Panc1 (cell line): ENCODE data around the gene NOL7. TPM values are rescaled to one million over a fixed set of nuclear protein-coding genes. Genes with fewer than 3 reads are reported as not detected.
A peak's percentile ranks its signal among the peaks of the same experiment; 100 is the strongest.

Experiments
- ATAC-seq: fragments of 200-7000 bp; cut with Tn5 transposase; 2 replicates; pipeline ENCODE4 v1.9.1; 2020; ENCODE audit warnings: mild to moderate bottlenecking, moderate library complexity
- BruUV-seq: library from RNA; stranded (reverse); fragments of 400-500 nt; replicated peaks from 2 replicates; lab custom pipeline; 2021; lab: Mats Ljungman, UMichigan
- CTCF ChIA-PET: fragments of 300-600 bp; sonication (Branson Sonifier 250); formaldehyde crosslinking; loops from one replicate; lab custom pipeline; 2022; ENCODE audit warnings: antibody characterized with exemption; lab: Charles Lee
- POLR2A ChIA-PET: fragments of 300-600 bp; sonication (Branson Sonifier 250); formaldehyde crosslinking; loops from one replicate; lab custom pipeline; 2022; ENCODE audit warnings: antibody characterized with exemption; lab: Charles Lee
- DNase-seq: peaks from one replicate; pipeline ENCODE4 v3.0.0-alpha.2; 2010; ENCODE audit warnings: low read depth, low spot score
- H3K27ac ChIP-seq: 2 replicates; pipeline ENCODE4 v1.5.1; 2011; ENCODE audit warnings: mild to moderate bottlenecking, low read length, inconsistent platforms
- H3K27me3 ChIP-seq: fragments of 200-500 bp; sonication (Bioruptor generic); 2 replicates; pipeline ENCODE4 v1.6.0; 2014; ENCODE audit warnings: low read length, inconsistent platforms; ENCODE audit not compliant: control insufficient read depth, insufficient read depth
- H3K36me3 ChIP-seq: fragments of 200-500 bp; sonication (Bioruptor generic); 2 replicates; pipeline ENCODE4 v1.5.1; 2014; ENCODE audit warnings: inconsistent platforms, mild to moderate bottlenecking, low read length, moderate library complexity; ENCODE audit not compliant: control insufficient read depth, insufficient read depth
- H3K4me1 ChIP-seq: 2 replicates; pipeline ENCODE4 v1.5.1; 2011; ENCODE audit warnings: inconsistent platforms, mild to moderate bottlenecking, low read length, moderate library complexity; ENCODE audit not compliant: control insufficient read depth, insufficient read depth
- H3K4me3 ChIP-seq, 2 experiments: 2 replicates each; pipeline ENCODE4 v1.5.1; 2011 to 2012; ENCODE audit warnings: low read depth in 2 of 2, low read length in 2 of 2, mild to moderate bottlenecking in 2 of 2, inconsistent platforms in 1 of 2, moderate library complexity in 1 of 2
- H3K9me3 ChIP-seq: fragments of 200-500 bp; sonication (Bioruptor generic); 2 replicates; pipeline ENCODE4 v1.5.1; 2014; ENCODE audit warnings: low read depth, mild to moderate bottlenecking, inconsistent platforms, low read length, moderate library complexity; ENCODE audit not compliant: control insufficient read depth, insufficient read depth
- POLR2AphosphoS5 ChIP-seq: IDR thresholded peaks from 2 replicates; pipeline ENCODE4 v1.6.1; 2012; ENCODE audit warnings: mild to moderate bottlenecking, low read depth, low read length, moderate library complexity
- SIN3A ChIP-seq: IDR thresholded peaks from 2 replicates; pipeline ENCODE4 v1.6.1; 2012; ENCODE audit warnings: low read depth, mild to moderate bottlenecking, low read length, moderate library complexity, borderline replicate concordance; ENCODE audit not compliant: insufficient read depth
- TCF7L2 ChIP-seq: IDR thresholded peaks from 2 replicates; pipeline ENCODE4 v1.6.1; 2011; ENCODE audit warnings: mild to moderate bottlenecking, low read depth, low read length, inconsistent platforms
- in situ Hi-C: cut with HindIII; loops from 2 replicates; pipeline ENCODE4 v1.10.0; 2016; ENCODE audit warnings: low sequenced_read_pairs, low pct_unique_long_range_greater_than_20kb
- intact Hi-C: fragments of 100-400 bp; cut with micrococcal nuclease; formaldehyde crosslinking; loops from one replicate; pipeline ENCODE4 v1.10.0; 2022; ENCODE audit not compliant: unreplicated experiment
- total RNA-seq: library from RNA; stranded (reverse); gene quantifications from one replicate; pipeline ENCODE4 v1.2.1, GENCODE V29; 2021; ENCODE audit not compliant: unreplicated experiment
- TF ChIP-seq, protein P1 (sequence below): fragments of 450-650 bp; IDR thresholded peaks from 2 replicates; pipeline ENCODE4 v1.5.1; 2017; ENCODE audit warnings: mild to moderate bottlenecking
- TF ChIP-seq, protein P2 (sequence below), 2 experiments: IDR thresholded peaks; 2 replicates each; pipeline ENCODE4 v1.6.1; 2011 to 2012; ENCODE audit warnings: low read depth in 2 of 2, control low read depth in 1 of 2, low read length in 1 of 2, mild to moderate bottlenecking in 1 of 2, moderate library complexity in 1 of 2; ENCODE audit not compliant: insufficient read depth in 1 of 2

NOL7 gene
- total RNA-seq, 1 experiment from 2014 or later = 74.4 TPM

DNA sequence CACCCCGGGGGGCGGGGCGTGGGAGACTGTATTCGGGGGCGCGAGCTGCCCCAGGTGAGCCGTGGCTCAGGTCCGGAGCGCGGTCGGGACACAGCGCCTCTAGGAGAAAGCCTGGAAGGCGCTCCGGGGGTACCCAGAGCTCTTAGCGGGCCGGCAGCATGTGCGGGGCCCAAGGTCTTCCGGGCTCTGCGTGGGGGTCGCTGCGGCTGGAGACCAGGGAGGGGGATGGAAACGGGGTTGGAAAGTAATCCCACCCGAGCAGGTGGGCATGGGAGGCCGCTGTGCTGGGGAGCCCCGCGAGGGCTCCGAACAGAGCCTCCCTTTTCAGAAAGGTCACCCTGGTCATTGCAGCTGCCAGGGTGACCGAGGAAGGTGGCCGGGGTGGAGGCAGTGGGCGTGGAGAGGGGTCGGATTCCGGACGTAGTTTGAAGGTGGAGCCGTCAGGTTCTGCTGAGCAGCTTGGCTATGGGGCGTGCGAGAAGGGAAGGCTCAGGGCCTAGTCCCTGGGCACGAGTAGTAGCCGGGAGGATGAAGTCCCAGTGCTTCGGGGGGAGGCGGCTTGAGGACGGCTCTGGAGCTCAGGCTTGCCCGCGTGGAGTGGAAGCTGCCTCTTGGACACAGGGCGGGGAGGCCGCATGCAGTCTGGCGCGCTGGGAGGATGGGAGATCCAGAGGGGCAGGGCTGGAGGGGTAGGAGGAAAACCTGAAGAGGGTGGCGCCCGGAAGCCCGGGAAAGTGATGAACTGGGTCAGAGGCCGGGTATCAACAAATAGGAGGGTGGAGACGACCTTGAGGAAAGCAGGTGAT, 40.4 kb upstream of the NOL7 start, which contains the start of gene SIRT5:
SIRT5 (plus strand) TSS at position 31 of the 806 bp plus-strand sequence. CDS start 9,510 bp downstream, outside the sequence.
- TF ChIP-seq, protein P1, sequence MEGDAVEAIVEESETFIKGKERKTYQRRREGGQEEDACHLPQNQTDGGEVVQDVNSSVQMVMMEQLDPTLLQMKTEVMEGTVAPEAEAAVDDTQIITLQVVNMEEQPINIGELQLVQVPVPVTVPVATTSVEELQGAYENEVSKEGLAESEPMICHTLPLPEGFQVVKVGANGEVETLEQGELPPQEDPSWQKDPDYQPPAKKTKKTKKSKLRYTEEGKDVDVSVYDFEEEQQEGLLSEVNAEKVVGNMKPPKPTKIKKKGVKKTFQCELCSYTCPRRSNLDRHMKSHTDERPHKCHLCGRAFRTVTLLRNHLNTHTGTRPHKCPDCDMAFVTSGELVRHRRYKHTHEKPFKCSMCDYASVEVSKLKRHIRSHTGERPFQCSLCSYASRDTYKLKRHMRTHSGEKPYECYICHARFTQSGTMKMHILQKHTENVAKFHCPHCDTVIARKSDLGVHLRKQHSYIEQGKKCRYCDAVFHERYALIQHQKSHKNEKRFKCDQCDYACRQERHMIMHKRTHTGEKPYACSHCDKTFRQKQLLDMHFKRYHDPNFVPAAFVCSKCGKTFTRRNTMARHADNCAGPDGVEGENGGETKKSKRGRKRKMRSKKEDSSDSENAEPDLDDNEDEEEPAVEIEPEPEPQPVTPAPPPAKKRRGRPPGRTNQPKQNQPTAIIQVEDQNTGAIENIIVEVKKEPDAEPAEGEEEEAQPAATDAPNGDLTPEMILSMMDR = peak; percentile 86; the same call in 1 of the 2 replicates
- TF ChIP-seq POLR2AphosphoS5 = peak; percentile 76
- TF ChIP-seq SIN3A = peak; percentile 50; the same call in 1 of the 2 replicates
- no peak for TF ChIP-seq TCF7L2
- DNase-seq = peak; percentile 68
- H3K27ac ChIP-seq = peak within 1 kb of the TSS; percentile 90
- ATAC-seq = peak; percentile 94
- intact Hi-C loops = loop anchor here (10.0 kb wide), 1 partner anchor 240 kb away; no protein-coding TSS in a partner anchor
- H3K36me3 ChIP-seq = no peaks in the 10 kb centered on the region
- H3K9me3 ChIP-seq = no peaks in the 10 kb centered on the region
- peak within 1 kb of the TSS; percentile 73 to 88 for H3K4me3 ChIP-seq
- POLR2A ChIA-PET = interaction anchor here (0.6 to 0.9 kb wide), 3 partner anchors 15 to 248 kb away, joined by 3 to 9 read pairs (median 3); no protein-coding TSS in a partner anchor
- CTCF ChIA-PET = interaction anchor here (0.6 to 1.1 kb wide), 2 partner anchors 239 to 663 kb away, joined by 3 to 5 read pairs; no protein-coding TSS in a partner anchor
- no TSS peak for BruUV-seq
- in situ Hi-C loops = no loop called here
- H3K4me1 ChIP-seq = peaks cover 11% of the 10 kb centered on the region; the same call in 1 of the 2 replicates
- H3K27me3 ChIP-seq = no peaks in the 10 kb centered on the region

DNA sequence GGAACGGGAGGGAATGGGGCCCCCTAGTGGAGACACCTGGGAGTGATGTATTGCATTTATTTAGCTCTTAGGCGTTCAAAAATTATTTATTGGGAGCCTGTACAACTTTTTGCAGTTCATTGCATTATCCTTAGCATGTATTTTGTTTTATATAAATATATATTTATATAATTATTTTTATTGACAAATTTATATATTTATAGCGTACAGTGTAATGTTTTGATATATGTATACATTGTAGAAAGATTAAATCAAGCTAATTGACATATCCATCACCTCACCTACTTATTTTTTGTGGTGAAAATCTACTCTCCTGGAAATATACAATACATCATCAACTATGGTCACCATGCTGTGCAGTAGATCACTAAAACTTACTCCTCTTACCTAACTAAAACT, 39.8 kb upstream of the NOL7 start:
- no peak for TF ChIP-seq TCF7L2
- TF ChIP-seq, protein P1 = no peak; the same call in none of the 2 replicates
- no peak for TF ChIP-seq SIN3A
- TF ChIP-seq POLR2AphosphoS5 = no peak
- TF ChIP-seq, protein P2, sequence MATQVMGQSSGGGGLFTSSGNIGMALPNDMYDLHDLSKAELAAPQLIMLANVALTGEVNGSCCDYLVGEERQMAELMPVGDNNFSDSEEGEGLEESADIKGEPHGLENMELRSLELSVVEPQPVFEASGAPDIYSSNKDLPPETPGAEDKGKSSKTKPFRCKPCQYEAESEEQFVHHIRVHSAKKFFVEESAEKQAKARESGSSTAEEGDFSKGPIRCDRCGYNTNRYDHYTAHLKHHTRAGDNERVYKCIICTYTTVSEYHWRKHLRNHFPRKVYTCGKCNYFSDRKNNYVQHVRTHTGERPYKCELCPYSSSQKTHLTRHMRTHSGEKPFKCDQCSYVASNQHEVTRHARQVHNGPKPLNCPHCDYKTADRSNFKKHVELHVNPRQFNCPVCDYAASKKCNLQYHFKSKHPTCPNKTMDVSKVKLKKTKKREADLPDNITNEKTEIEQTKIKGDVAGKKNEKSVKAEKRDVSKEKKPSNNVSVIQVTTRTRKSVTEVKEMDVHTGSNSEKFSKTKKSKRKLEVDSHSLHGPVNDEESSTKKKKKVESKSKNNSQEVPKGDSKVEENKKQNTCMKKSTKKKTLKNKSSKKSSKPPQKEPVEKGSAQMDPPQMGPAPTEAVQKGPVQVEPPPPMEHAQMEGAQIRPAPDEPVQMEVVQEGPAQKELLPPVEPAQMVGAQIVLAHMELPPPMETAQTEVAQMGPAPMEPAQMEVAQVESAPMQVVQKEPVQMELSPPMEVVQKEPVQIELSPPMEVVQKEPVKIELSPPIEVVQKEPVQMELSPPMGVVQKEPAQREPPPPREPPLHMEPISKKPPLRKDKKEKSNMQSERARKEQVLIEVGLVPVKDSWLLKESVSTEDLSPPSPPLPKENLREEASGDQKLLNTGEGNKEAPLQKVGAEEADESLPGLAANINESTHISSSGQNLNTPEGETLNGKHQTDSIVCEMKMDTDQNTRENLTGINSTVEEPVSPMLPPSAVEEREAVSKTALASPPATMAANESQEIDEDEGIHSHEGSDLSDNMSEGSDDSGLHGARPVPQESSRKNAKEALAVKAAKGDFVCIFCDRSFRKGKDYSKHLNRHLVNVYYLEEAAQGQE (IDR thresholded peaks at IDR 0.05; ENCODE audit: insufficient read depth in 1 of 2, low read depth in 2 of 2, low read length in 1 of 2) = no peak
- Histone ChIP-seq H3K27me3 (no peaks in the 10 kb centered on the region), H3K36me3 (no peaks in the 10 kb centered on the region), H3K4me3 (peak overlapping the region; percentile 73 to 88), H3K4me1 (peaks cover 11% of the 10 kb centered on the region; the same call in 1 of the 2 replicates), H3K27ac (peak overlapping the region; percentile 90), H3K9me3 (no peaks in the 10 kb centered on the region)
- intact Hi-C loops = loop anchor here (10.0 kb wide), 1 partner anchor 241 kb away; no protein-coding TSS in a partner anchor
- CTCF ChIA-PET = no interaction called here
- BruUV-seq = no TSS peak
- in situ Hi-C loops = no loop called here
- POLR2A ChIA-PET = interaction anchor here (0.6 to 0.9 kb wide), 2 partner anchors 39 to 248 kb away, joined by 3 to 9 read pairs; no protein-coding TSS in a partner anchor
- no peak for ATAC-seq
- DNase-seq = no peak
